Stimulated activated naive CD4-positive, alpha-beta T cell treated with Interleukin-2 at 50 U/mL for 16 hours (primary cell): ENCODE results near the gene FAM111A.

Experiments
- DNase-seq: peaks from one replicate; lab custom pipeline; 2025; lab: John Stamatoyannopoulos, UW

Gene FAM111A

DNA sequence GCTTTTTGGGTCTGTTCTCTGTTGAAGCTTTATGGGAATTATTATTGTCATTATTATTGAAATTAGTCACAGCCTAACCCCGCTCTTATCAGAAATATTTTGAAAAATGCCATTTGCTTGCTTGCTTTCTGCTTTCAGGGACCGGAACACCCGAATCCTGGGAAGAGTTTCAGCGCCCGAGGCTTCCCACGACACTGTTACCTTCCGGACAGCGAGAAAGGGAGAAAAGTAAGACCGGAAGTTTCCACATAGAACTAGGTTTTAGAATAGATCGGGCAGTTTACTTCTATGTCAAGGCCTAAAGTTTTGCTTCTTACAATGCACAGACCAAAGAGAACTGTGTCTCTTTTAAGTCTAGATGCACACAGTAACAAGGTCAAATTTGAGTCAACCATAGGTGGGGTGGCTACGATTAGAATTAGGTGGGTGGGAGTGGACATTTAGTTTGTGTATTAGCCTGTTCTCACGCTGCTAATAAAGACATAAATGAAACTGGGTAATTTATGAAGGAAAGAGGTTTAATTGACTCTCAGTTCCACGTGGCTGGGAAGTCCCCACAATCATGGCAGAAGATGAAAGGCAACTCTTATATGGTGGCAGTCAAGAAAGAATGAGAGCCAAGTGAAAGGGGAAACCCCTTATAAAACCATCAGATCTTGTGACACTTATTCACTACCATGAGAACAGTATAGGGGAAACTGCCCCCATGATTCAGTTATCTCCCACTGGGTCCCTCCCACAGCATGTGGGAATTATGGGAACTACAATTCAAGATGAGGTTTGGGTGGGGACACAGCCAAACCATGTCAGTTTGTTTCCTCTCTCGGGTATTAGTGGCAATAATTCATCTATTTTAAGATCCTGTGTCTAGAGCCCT lies 57.1 kb downstream of the FAM111A start:
- DNase-seq: peak; percentile 11

DNA sequence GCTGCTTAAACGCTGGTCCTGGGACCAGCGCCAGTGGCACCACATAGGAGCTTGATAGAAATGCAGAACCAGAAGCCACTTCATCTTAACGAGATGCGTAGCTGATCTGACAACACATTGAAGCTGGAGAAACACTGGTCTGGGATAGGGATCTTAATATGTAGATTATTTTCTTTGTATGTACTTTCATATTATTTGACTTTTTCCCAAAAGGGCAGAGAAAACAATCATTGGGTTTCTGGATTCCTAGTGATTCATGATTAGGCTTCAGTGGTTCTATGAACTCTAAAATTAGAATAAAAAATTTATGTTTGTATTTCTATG lies 57.7 kb downstream of the FAM111A start:
- DNase-seq: no peak

DNA sequence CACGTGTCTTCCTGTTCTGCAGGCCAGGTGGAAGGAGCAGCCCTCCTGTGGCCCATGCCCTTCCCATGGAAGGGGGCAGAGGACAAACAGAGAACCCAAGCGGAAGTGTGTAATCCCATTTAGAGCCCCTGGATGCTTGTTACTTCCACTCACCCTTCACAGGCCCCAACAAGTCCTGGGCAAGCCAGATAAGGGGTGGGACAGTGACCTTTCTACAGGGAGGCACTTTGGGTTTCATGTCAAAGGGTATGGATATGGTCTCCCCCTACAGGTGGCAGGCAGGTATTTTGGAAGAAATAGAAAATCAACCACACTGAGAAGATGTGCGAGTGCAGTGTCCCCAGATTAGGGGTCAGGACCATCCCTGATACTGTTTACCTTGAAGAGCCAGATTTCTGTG lies 58.7 kb downstream of the FAM111A start:
- no peak for DNase-seq
